GM12872 (cell line): ENCODE measurements around the gene COMMD7.

Experiments used
- CTCF ChIP-seq: IDR thresholded peaks from 3 replicates; pipeline ENCODE4 v1.5.1; 2011; ENCODE audit warnings: low read depth, mild to moderate bottlenecking, low read length, moderate library complexity; ENCODE audit not compliant: insufficient read depth

COMMD7 gene

GRCh38 chr20:32763202-32764004 lies 20.1 kb upstream of the COMMD7 start:
- no peak for TF ChIP-seq CTCF

GRCh38 chr20:32762754-32763201 lies 19.5 kb upstream of the COMMD7 start:
- no peak for TF ChIP-seq CTCF

GRCh38 chr20:32761831-32762753 lies 18.8 kb upstream of the COMMD7 start, which contains the start of gene DNMT3B:
Gene DNMT3B, plus strand, starts transcription at chr20:32762385. Its CDS starts 17,939 bp downstream, at chr20:32780324.
- TF ChIP-seq CTCF = no peak

- no peak for TF ChIP-seq CTCF
Observed at GRCh38 chr20:32761417-32761830, 18.2 kb upstream of the COMMD7 start.

GRCh38 chr20:32756156-32756555 lies 12.9 kb upstream of the COMMD7 start:
- TF ChIP-seq CTCF = no peak

- no peak for TF ChIP-seq CTCF
Observed at GRCh38 chr20:32753731-32754130, 10.5 kb upstream of the COMMD7 start.

- no peak for TF ChIP-seq CTCF
Observed at GRCh38 chr20:32752458-32753250, 9.4 kb upstream of the COMMD7 start.
